Neural cell (in vitro differentiated cells): ENCODE measurements around the gene PMEPA1.

Experiments used
- CTCF ChIP-seq: fragments of 450-650 bp; IDR thresholded peaks from 2 replicates; pipeline ENCODE4 v1.5.1; 2014; ENCODE audit warnings: antibody characterized with exemption, mild to moderate bottlenecking, moderate library complexity; ENCODE audit not compliant: poor library complexity, severe bottlenecking
- TAF1 ChIP-seq: IDR thresholded peaks from 2 replicates; pipeline ENCODE4 v1.6.1; 2012; ENCODE audit warnings: low read depth

DNA sequence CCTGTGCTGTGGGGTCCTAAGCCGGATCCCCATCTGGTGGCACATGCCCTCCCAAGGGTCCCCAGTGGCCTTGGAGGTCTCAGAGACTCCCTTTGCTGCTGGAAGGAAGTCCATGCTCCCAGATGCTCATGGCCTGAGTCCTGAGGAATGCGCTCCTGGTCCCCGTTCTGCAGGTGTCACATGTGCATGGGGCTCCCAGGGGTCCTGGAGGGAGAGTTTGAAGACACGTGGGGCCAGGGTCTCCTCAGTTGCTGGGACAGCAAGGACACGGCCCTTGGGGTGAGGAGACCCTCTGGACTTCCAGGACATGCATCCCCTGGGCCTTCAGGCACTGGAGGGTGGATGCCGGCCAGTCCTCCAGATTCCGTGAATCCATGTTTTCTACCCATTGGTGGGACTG is 101.3 kb downstream of the PMEPA1 start:
- TF ChIP-seq TAF1 (no peak), CTCF (no peak)
